ENCODE data around the gene PODXL2.
"Not testable (repeated sequence)": the region's sequence is repeated elsewhere in the genome, so short reads cannot be mapped to it uniquely, and the experiment has no call there.

The PODXL2 gene

DNA sequence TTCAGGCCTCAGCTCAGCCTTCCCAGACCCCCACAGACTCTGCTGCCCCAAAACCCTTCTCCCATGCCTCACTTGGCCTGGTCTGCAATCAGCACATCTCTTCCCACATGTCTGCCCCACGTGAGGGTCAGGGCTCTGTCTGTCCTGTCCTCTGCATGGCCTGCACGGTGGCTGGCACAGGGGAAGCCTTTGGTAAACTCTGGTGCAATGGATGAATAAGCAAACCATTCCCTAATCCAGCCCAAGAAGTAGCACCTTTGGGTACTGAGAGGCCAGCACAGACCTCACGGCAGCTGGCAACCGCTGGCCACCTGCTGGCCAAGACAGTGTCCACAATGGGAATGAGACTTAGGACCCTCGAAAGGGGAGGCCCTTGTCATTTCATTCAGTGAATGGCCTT lies 71.4 kb downstream of the PODXL2 start:
- ChIA-PET CTCF (interaction anchor here (1.0 kb wide), 1 partner anchor 9 kb away, joined by 3 read pairs; no protein-coding TSS in a partner anchor), POLR2A (ENCODE audit: low non-redundant PET) (no interaction called here)
- DNase-seq (ENCODE audit: low spot score): no peak
- no peak for TF ChIP-seq CTCF (conservative IDR thresholded peaks at IDR 0.05; ENCODE audit: low read depth)
- H3K27ac ChIP-seq: no peak overlapping the region

- ChIA-PET CTCF (no interaction called here), POLR2A (ENCODE audit: low non-redundant PET) (interaction anchor here (0.5 kb wide), 1 partner anchor 99 kb away, joined by 3 read pairs; no protein-coding TSS in a partner anchor)
- DNase-seq (ENCODE audit: low spot score): no peak
- no peak for TF ChIP-seq CTCF (conservative IDR thresholded peaks at IDR 0.05; ENCODE audit: low read depth)
- H3K27ac ChIP-seq: no peak overlapping the region
Observed at GRCh38 chr3:127701280-127701911, 72.4 kb downstream of the PODXL2 start.

DNA sequence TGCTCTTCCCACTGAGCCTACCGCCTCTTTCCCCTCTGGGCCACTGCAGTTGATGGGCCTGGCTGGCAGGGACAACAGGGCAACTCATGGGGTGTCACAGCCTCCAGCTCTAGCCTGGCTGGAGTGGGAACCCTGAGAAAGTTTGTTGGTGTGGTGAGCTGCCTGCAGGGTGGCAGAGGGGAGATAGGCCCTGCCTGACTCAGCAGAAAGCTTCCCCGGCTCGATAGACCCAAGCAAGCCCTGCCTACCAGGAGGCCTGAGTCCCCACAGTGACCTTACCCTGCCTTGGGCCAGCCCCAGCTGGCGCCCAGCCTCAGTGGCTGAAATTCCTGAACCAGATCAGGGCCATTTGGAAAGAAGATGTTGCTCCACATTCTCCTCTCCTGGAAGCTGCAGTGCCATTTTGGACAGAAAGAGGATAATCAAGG lies 73.2 kb downstream of the PODXL2 start:
- TF ChIP-seq CTCF (conservative IDR thresholded peaks at IDR 0.05; ENCODE audit: low read depth): no peak
- ChIA-PET POLR2A (ENCODE audit: low non-redundant PET) (no interaction called here), CTCF (no interaction called here)
- no peak for DNase-seq (ENCODE audit: low spot score)
- H3K27ac ChIP-seq: no peak overlapping the region

- CTCF ChIA-PET: interaction anchor here (0.7 kb wide), 1 partner anchor 1228 kb away, joined by 3 read pairs; no protein-coding TSS in a partner anchor
- POLR2A ChIA-PET (ENCODE audit: low non-redundant PET): interaction anchor here (0.7 kb wide), 1 partner anchor 85 kb away, joined by 3 read pairs; no protein-coding TSS in a partner anchor
Observed at GRCh38 chr3:127704840-127705239, 75.9 kb downstream of the PODXL2 start.

DNA sequence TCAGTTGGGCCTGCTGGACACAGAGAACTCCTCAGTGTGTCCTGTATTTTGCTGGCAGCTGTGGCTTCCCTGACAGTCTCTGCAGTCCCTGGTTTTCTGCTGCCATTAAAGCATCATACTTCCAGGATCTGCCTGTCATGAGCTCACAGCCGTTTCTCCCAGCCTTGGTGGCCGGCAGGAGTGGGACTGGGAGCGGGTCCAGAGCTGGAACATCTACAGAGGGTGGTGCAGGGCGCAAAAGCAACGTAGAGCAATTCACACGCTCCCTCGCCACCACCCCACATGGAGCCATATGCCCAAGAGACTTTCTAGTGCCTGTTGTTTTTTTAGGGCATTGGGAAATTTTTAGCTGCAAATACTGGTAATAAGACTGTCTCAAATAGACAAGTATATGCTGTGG lies 77.3 kb downstream of the PODXL2 start:
- H3K27ac ChIP-seq: no peak overlapping the region
- ChIA-PET CTCF (no interaction called here), POLR2A (ENCODE audit: low non-redundant PET) (no interaction called here)
- DNase-seq (ENCODE audit: low spot score): no peak
- no peak for TF ChIP-seq CTCF (conservative IDR thresholded peaks at IDR 0.05; ENCODE audit: low read depth)

More at GRCh38 chr3:127704840-127705239, 75.9 kb downstream of the PODXL2 start:
- not testable (repeated sequence) for H3K27ac ChIP-seq; DNase-seq (ENCODE audit: low spot score)

DNA sequence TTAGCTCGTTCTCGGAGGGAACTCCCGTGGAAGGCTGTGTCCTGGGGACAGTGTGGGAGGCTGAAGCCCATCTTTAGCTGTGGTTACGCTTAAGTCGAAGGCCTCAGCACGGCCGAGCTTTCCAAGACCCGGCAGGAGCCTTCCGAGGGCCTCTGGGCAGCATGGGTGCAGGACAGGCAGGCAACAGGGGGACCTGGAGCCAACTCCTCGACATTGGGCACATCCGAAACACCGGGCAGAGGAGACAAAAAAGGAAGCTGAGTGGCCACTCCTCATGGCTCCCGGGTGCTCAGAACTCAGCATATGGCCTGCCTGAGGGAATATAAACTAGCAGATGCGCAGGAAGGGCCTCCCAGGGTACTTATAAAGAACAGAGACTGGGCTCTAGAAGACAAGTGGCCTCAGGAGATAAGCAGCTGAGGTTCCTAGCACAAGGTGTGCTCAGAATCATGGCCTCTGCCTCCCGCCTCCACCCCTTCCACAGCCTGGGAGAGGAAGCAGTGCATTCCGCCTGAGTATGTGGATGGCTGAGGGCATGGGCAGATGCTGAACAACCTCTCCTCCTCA lies 77.9 kb downstream of the PODXL2 start:
- POLR2A ChIA-PET (ENCODE audit: low non-redundant PET): no interaction called here
- no peak overlapping the region for H3K27ac ChIP-seq
- CTCF ChIA-PET: no interaction called here
- DNase-seq (ENCODE audit: low spot score): no peak
- no peak for TF ChIP-seq CTCF (conservative IDR thresholded peaks at IDR 0.05; ENCODE audit: low read depth)

GRCh38 chr3:127707851-127708411 lies 78.9 kb downstream of the PODXL2 start:
- no peak for DNase-seq (ENCODE audit: low spot score)
- ChIA-PET CTCF (interaction anchor here (0.7 kb wide), 1 partner anchor 12 kb away, joined by 3 read pairs; no protein-coding TSS in a partner anchor), POLR2A (ENCODE audit: low non-redundant PET) (no interaction called here)
- TF ChIP-seq CTCF (conservative IDR thresholded peaks at IDR 0.05; ENCODE audit: low read depth): no peak
- no peak overlapping the region for H3K27ac ChIP-seq
